Osteoblast (primary cell): ENCODE measurements around the gene KRTAP10-7. TPM values are rescaled to one million over a fixed set of nuclear protein-coding genes. Genes with fewer than 3 reads are reported as not detected.
"Not testable (repeated sequence)": the region's sequence is repeated elsewhere in the genome, so short reads cannot be mapped to it uniquely, and the experiment has no call there.

ENCODE experiments used
- DNase-seq: peaks from one replicate; pipeline ENCODE4 v3.0.0; 2011; ENCODE audit warnings: low spot score, mixed read lengths; ENCODE audit not compliant: insufficient read length; ENCODE audit errors: missing footprints
- H2AFZ ChIP-seq: 2 replicates; pipeline ENCODE4 v1.6.0; 2011; ENCODE audit warnings: mild to moderate bottlenecking, low read length
- H3K27ac ChIP-seq: 2 replicates; pipeline ENCODE4 v1.5.1; 2011; ENCODE audit warnings: mild to moderate bottlenecking, low read depth, low read length, moderate library complexity
- H3K27me3 ChIP-seq: 2 replicates; pipeline ENCODE4 v1.6.0; 2012; ENCODE audit warnings: mild to moderate bottlenecking, control low read depth, inconsistent platforms, low read length, moderate library complexity; ENCODE audit not compliant: insufficient read depth
- H3K36me3 ChIP-seq: 2 replicates; pipeline ENCODE4 v1.5.1; 2011; ENCODE audit warnings: mild to moderate bottlenecking, low read length, control low read depth, moderate library complexity; ENCODE audit not compliant: insufficient read depth
- H3K4me1 ChIP-seq: 2 replicates; pipeline ENCODE4 v1.5.1; 2011; ENCODE audit warnings: mild to moderate bottlenecking, low read length, control low read depth, moderate library complexity; ENCODE audit not compliant: insufficient read depth
- H3K4me2 ChIP-seq: 2 replicates; pipeline ENCODE4 v1.6.0; 2011; ENCODE audit warnings: mild to moderate bottlenecking, low read length; ENCODE audit not compliant: insufficient read depth
- H3K4me3 ChIP-seq: fragments of 200-600 bp; sonication (generic); 3 replicates; pipeline ENCODE4 v1.5.1; 2012; ENCODE audit warnings: mild to moderate bottlenecking, low read length, inconsistent platforms; ENCODE audit not compliant: insufficient read depth
- H3K79me2 ChIP-seq: 2 replicates; pipeline ENCODE4 v1.6.0; 2012; ENCODE audit warnings: mild to moderate bottlenecking, low read length, control low read depth, inconsistent platforms; ENCODE audit not compliant: insufficient read depth
- H3K9me3 ChIP-seq: 2 replicates; pipeline ENCODE4 v1.5.1; 2011; ENCODE audit warnings: low read depth, low read length, control low read depth
- H4K20me1 ChIP-seq: 2 replicates; pipeline ENCODE4 v1.6.0; 2012; ENCODE audit warnings: mild to moderate bottlenecking, low read length, control low read depth; ENCODE audit not compliant: insufficient read depth
- total RNA-seq: library from RNA; depleted of rRNA; stranded (reverse); fragments of >200 nt; gene quantifications from 2 replicates; pipeline ENCODE4 v1.2.3, GENCODE V29; 2012
- TF ChIP-seq, protein P1 (sequence below): IDR thresholded peaks from 2 replicates; pipeline ENCODE4 v1.5.1; 2011; ENCODE audit warnings: mild to moderate bottlenecking, low read depth, low read length, moderate library complexity; ENCODE audit errors: extremely low read depth

The KRTAP10-7 gene
- total RNA-seq, 1 donor, result not detected

DNA sequence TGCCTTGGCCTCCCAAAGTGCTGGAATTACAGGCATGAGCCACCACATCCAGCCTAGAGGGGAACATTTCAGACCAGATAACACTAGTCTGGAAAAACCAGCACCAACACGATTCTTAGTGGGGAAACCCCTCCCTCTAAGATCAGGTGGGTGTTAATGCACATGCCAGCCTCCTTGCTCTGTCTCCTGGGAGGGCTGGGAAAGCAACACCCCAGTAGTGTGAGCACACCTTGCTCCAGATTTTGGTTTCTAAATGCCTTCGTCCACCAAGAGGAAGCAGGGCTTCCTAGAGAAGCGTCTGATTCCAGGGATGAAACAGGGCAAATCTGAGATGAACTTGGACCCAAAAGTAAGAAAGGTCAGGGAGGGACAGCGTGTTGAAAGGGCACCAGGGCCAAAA is 29.1 kb upstream of the KRTAP10-7 start:
- H2AFZ ChIP-seq, result no peak overlapping the region

DNA sequence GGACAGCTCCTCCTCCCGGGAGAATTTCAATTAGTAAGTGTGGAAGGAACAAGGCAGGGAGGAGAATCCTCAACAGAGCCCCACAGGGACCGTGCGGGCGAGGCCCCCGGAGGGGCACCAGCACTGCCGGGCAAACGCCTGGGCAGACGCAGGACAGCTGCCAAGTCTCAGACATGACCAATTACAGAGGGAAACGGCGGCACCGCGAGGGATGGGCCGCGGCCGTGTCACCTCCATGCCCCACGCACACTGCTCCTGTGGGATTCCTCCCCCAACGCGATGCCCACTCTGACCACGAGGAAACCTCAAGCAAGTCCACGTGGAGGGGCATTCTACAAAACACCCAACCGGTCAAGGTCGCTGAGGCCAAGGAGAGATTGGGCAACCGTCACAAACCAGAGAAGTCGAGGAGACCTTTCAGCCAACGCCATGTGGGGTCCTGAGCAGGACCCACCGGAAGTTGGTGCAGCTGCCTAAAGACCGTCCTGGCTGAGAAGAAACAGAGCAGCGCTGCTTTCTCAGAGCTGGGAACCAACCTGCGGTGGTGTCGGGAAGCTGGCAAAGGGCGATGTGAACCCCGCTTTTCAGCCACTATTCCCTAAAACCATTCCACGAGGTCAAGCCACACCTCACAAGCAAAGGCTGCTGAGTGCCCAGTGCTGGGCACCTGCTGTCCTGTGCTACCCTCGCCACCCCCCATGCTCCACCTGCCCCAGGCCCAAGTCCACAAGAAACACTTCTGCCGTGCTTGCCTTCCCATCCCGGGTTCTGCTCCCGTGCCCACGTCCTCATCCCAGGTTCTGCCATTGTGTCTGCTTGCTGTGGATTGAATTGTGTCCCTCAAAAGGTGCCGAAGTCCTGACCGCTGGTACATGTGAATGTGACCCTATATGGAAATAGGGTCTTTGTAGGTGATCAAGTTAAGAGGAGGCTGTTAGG is 28.3 kb upstream of the KRTAP10-7 start:
- no peaks in the 10 kb centered on the region for H3K36me3 ChIP-seq
- no peaks in the 10 kb centered on the region for H3K4me1 ChIP-seq
- peaks cover 14% of the 10 kb centered on the region for H3K27me3 ChIP-seq
- no peaks in the 10 kb centered on the region for H3K79me2 ChIP-seq
- no peak overlapping the region for H2AFZ ChIP-seq
- peaks cover 3% of the 10 kb centered on the region for H3K9me3 ChIP-seq
- DNase-seq, result no peak
- no peak overlapping the region for H3K4me2 ChIP-seq
- TF ChIP-seq, protein P1, sequence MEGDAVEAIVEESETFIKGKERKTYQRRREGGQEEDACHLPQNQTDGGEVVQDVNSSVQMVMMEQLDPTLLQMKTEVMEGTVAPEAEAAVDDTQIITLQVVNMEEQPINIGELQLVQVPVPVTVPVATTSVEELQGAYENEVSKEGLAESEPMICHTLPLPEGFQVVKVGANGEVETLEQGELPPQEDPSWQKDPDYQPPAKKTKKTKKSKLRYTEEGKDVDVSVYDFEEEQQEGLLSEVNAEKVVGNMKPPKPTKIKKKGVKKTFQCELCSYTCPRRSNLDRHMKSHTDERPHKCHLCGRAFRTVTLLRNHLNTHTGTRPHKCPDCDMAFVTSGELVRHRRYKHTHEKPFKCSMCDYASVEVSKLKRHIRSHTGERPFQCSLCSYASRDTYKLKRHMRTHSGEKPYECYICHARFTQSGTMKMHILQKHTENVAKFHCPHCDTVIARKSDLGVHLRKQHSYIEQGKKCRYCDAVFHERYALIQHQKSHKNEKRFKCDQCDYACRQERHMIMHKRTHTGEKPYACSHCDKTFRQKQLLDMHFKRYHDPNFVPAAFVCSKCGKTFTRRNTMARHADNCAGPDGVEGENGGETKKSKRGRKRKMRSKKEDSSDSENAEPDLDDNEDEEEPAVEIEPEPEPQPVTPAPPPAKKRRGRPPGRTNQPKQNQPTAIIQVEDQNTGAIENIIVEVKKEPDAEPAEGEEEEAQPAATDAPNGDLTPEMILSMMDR, result no peak
- H3K4me3 ChIP-seq, result no peak overlapping the region
- no peaks in the 10 kb centered on the region for H4K20me1 ChIP-seq
- no peak overlapping the region for H3K27ac ChIP-seq

More for the DNA sequence above, 29.1 kb upstream of the KRTAP10-7 start:
- Histone ChIP-seq H4K20me1 (no peaks in the 10 kb centered on the region), H3K4me2 (no peak overlapping the region), H3K79me2 (no peaks in the 10 kb centered on the region), H3K27ac (no peak overlapping the region), H3K4me1 (no peaks in the 10 kb centered on the region), H3K36me3 (no peaks in the 10 kb centered on the region), H3K27me3 (peaks cover 14% of the 10 kb centered on the region), H3K4me3 (no peak overlapping the region), H3K9me3 (peaks cover 3% of the 10 kb centered on the region)
- TF ChIP-seq, protein P1, result no peak
- no peak for DNase-seq

DNA sequence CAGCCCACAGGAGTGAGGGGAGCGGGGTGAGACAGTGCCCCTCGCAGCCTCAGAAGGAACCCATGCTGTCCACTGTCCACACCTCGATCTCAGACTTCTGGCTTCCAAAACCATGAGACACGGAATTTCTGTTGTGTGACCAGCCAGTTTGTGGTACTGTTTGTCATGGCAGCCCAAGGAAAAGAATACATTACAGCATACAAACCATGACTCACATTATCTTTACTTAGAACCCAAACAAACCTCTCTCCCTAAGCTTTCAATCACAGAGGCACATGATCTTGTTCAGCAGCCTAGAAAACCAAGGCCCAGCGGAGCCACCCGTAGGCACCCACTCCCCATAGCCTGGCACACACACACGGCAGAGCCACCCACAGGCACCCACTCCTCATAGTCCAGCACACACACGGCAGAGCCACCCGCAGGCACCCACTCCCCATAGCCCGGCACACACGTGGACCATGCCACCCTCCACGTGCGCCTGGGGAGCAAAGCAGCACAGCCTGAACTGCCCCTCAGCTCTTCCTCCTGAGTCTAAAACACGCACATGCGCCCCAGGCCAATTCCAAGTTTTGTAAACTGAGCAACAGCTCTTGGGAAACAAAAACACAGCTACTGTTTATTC is 27.3 kb upstream of the KRTAP10-7 start:
- Histone ChIP-seq H3K9me3 (peaks cover 3% of the 10 kb centered on the region), H3K27me3 (peaks cover 14% of the 10 kb centered on the region), H3K27ac (no peak overlapping the region), H3K4me1 (no peaks in the 10 kb centered on the region), H3K4me3 (no peak overlapping the region), H2AFZ (no peak overlapping the region), H3K4me2 (no peak overlapping the region), H4K20me1 (no peaks in the 10 kb centered on the region), H3K36me3 (no peaks in the 10 kb centered on the region), H3K79me2 (no peaks in the 10 kb centered on the region)
- DNase-seq, result peak; percentile 86
- TF ChIP-seq, protein P1, result no peak

DNA sequence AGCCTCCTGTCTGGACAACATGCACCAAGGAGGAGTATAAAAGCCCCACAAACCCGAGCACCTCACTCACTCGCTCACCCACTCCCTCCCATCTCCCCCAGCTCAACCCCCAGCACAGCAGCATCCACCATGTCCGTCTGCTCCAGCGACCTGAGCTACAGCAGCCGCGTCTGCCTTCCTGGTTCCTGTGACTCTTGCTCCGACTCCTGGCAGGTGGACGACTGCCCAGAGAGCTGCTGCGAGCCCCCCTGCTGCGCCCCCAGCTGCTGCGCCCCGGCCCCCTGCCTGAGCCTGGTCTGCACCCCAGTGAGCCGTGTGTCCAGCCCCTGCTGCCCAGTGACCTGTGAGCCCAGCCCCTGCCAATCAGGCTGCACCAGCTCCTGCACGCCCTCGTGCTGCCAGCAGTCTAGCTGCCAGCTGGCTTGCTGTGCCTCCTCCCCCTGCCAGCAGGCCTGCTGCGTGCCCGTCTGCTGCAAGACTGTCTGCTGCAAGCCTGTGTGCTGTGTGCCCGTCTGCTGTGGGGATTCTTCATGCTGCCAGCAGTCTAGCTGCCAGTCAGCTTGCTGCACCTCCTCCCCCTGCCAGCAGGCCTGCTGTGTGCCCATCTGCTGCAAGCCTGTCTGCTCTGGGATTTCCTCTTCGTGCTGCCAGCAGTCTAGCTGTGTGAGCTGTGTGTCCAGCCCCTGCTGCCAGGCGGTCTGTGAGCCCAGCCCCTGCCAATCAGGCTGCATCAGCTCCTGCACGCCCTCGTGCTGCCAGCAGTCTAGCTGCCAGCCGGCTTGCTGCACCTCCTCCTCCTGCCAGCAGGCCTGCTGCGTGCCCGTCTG is 26.6 kb upstream of the KRTAP10-7 start, which contains the start of gene KRTAP10-4:
Gene KRTAP10-4, plus strand, starts transcription at position 100 of the 827 bp plus-strand sequence. Its CDS starts 30 bp downstream, at position 130.
- not testable (repeated sequence) for H3K4me2 ChIP-seq, H3K79me2 ChIP-seq, DNase-seq, H3K27ac ChIP-seq, H3K9me3 ChIP-seq, H2AFZ ChIP-seq, H3K36me3 ChIP-seq, H3K4me1 ChIP-seq, H3K4me3 ChIP-seq, H4K20me1 ChIP-seq
- peaks cover 14% of the 10 kb centered on the region for H3K27me3 ChIP-seq
